ENCODE data around the gene MRPS6.

MRPS6 gene

DNA sequence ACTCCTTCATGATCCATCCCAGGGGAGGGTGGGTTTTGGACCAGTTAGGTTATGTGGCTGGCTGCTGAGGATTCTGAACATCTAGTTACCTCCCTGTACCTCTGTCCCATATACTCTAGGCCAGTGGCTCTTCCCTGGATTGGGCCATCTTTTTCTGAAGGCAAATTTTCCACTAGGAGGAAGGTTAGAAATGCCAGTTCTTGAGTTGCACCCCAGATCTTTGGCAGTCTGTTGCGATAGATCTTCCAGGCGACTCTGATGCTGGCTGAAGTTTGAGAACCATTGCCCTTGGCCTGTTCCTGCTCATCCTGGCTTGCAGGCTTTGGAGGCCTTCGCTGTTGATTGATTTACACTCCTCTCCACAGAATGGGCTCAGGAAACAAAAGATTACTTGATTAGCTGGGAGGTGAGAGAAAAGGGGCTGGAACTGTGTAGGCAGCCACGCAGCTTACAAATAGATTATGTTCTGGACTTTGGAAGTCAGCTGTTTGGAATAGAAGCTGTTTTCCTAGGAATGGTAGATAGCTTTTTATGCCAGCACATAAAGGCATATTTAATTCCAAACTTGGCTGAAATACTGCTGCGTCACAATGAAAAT lies 110.1 kb downstream of the MRPS6 start:
- DNase-seq = no peak

DNA sequence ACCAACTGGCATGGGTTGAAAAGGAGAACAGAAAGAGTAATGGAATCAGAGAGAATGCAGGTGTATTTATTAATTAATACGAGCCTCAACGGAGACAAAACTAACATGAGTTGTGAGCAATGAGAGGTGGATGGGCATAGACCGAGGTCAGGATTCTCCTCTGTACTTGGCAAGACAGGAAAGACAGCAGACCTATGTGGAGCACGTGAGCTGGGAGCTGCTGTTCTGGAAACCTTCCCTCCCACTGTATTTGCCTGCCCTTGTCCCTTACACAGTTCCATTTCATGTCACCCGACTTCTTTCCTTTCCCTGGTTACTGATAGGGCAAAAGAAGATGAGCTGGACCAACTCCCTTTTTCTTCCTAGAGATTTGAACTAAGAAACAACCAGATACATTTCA lies 110.9 kb downstream of the MRPS6 start:
- DNase-seq = no peak

DNA sequence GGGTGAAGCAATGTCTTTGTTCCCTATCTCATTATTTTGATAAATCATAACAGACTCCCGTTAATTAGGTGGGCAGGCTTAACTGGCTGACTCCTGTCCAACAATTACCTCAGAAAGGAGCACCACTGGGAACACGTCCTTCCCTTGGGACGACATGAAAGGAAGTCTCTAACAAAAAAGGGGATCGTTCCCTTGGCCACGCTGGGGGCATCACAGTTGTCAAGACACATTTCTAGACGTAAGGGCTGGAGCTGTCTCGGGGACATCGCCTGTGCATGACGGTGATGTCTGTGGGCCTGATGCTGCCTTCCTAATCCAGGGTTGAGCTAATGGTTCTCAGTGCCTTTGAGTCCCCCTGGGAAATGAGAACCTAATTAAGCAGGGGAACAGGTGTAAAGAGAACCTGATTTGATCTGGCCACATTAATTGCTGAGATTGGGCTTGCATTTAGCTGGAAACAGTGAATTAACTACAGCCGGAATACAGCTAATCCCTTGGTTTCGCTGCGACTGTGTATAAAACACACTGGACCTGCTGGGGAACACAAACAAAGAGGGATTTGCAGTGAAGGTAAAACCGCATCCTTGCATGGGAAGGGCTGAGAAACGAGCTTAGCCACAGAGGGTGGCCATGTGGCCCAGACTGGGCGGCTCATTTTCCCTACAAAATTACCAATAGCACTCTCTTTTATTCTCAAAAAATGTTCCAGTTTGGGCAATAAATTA lies 111.8 kb downstream of the MRPS6 start:
- DNase-seq = no peak

DNA sequence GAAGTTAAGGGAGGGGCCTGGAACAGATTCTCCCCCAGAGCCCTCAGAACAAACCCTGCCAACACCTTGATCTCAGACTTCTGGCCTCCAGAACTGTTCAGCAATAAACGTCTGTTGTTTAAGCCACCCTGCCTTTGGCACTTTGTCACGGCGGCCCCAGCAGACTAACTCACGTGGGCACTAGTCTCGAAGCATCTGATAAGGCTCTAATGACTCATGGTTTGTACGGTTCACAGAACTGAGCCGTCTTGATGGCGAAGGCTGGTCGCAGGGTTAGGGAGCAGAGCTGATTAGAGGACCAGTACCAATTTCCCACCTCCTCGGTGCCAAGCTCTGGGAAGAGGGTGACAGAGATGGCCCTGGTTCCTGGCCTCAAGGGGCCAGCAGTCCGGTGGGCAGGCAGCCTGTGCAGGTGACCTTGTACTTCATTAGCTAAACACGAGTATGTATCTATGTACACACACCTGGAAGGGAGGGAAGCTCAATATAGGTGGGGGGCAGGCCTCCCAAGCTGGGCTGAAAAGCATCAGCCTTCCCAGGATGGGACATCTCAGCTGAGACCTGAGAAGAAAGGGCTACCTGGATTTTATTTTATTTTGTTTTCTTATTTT lies 112.8 kb downstream of the MRPS6 start:
- DNase-seq = no peak

DNA sequence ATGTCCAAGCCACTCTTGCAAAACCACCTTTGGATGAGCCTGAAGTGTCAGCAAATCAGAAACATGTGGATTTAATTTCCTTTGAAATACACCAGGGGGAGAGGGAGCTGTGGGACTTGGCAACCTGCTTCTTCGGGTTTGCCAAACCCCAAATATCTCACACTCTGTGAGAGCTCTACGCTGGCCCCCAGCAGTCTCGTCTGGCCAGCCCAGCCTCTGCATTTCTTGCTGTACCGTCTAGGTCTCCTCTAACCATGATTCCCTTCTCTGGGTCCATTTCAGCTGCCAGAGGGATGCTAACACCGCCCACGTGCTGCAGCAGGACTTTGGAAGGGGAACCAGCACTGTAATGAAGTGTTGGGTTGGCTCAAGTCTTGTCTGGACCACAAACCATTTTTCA lies 114.6 kb downstream of the MRPS6 start:
- no peak for DNase-seq

DNA sequence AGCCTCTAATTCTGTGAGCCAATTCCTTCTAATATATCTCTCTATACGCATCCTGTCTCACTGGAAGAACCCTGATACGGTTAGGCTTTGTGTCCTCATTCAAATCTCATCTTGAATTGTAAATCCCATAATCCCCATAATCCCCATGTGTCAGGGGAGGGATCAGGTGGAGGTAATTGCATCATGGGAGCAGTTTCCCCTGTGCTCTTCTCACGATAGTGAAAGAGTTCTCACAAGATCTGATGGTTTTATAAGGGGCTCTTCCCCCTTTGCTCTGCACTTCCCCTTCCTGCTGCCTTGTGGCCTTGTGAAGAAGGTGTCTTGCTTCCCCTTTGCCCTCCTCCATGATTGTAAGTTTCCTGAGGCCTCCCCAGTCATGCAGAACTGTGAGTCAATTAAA lies 116.1 kb downstream of the MRPS6 start:
- no peak for DNase-seq

DNA sequence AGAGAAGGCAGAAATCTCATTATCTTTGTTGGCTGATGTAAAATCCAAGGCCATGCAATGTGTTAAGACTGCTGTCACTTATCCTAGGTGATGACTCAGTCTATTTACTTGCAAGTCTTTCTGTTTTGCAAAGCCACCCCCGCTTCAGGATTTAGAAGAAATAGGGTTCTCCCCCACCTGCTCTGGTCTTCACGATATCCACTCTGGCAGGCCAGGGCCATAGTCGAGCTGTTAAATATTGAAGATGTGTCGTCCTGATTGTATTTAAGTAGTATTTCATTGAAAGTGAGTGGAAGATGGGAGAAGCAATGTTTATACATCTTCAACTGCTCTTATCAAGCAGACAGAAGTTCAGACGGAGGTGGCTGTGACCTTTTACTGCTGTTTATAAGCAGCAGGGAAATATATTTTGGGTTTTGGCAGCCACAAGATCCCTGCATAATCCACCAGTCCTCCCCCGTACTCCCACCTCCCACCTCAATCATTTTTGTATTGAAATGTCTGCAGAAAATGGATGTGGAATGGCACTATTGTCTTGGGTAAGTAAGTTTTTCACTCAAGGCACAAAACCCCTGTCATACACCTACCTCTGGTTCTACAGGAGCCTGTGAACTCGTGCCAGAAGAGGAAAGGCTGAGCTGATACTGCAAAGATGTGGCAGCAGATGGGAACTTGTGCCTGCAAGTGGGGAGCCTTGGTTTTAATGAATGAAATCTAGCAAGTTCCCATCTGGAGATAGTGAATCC lies 117.4 kb downstream of the MRPS6 start:
- DNase-seq = no peak

DNA sequence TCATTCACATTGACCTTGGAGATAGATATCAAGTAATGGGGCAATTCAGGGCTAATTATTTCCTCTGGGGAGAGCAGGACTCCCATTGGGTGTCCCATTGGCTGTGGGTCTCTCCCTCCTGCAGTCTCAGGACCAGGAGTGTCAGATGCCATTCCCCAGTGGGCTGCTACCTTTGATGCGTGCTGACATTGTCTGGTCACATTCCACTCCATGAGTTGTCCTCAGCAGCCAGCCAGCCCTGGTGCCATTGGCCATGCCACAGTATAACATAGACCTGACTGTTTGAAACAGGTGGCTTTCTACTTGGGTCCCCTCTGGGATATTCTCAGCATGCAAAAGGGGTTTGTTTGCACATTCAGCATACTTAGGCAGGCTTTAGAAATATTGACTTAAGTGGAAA lies 118.5 kb downstream of the MRPS6 start:
- DNase-seq = no peak
